Activated CD4-positive, alpha-beta memory T cell treated with anti-CD3 and anti-CD28 coated beads, Interleukin-2, amount 10 ng/mL, durations not matched to agents 7 days and 5 days (primary cell): ENCODE measurements around the gene CNOT1. TPM values are rescaled to one million over a fixed set of nuclear protein-coding genes. Genes with fewer than 3 reads are reported as not detected.

Source experiments
- CTCF ChIA-PET: fragments of 350-600 bp; sonication (Branson Sonifier 250); formaldehyde crosslinking; loops from one replicate; lab custom pipeline; 2021; ENCODE audit warnings: antibody characterized with exemption, inconsistent platforms; lab: Charles Lee
- POLR2A ChIA-PET: fragments of 350-600 bp; sonication (Branson Sonifier 250); formaldehyde crosslinking; loops from one replicate; lab custom pipeline; 2021; ENCODE audit warnings: antibody characterized with exemption; lab: Charles Lee
- DNase-seq: peaks from one replicate; pipeline ENCODE4 v3.0.0-alpha.2; 2020
- H3K27ac Mint-ChIP-seq: one replicate; pipeline ENCODE4 v1.8.0; 2021; ENCODE audit warnings: mild to moderate bottlenecking, mixed read lengths
- H3K27me3 Mint-ChIP-seq: one replicate; pipeline ENCODE4 v1.8.0; 2021; ENCODE audit warnings: mixed read lengths
- H3K36me3 Mint-ChIP-seq: one replicate; pipeline ENCODE4 v1.8.0; 2021; ENCODE audit warnings: low read depth, mixed read lengths
- H3K4me1 Mint-ChIP-seq: one replicate; pipeline ENCODE4 v1.8.0; 2021; ENCODE audit warnings: mixed read lengths
- H3K4me3 Mint-ChIP-seq: one replicate; pipeline ENCODE4 v1.8.0; 2021; ENCODE audit warnings: mild to moderate bottlenecking, mixed read lengths
- H3K9me3 Mint-ChIP-seq: one replicate; pipeline ENCODE4 v1.8.0; 2021; ENCODE audit warnings: mixed read lengths
- total RNA-seq, 2 experiments: library from RNA; stranded (reverse); gene quantifications; one replicate each; pipeline ENCODE4 v1.2.3, GENCODE V29; 2021

Gene CNOT1
- total RNA-seq, 2 experiments from 2014 or later = 226 to 236 TPM

- H3K27ac Mint-ChIP-seq = no peak overlapping the region
- ChIA-PET CTCF (interaction anchor here (0.7 kb wide), 1 partner anchor 49 kb away, joined by 4 read pairs; no protein-coding TSS in a partner anchor), POLR2A (no interaction called here)
- H3K27me3 Mint-ChIP-seq = no peaks in the 10 kb centered on the region
- H3K4me3 Mint-ChIP-seq = no peak overlapping the region
- peaks cover 88% of the 10 kb centered on the region for H3K36me3 Mint-ChIP-seq
- no peaks in the 10 kb centered on the region for H3K9me3 Mint-ChIP-seq
- H3K4me1 Mint-ChIP-seq = no peaks in the 10 kb centered on the region
- no peak for DNase-seq
Measured at GRCh38 chr16:58548378-58548777, 81.2 kb downstream of the CNOT1 start.

DNA sequence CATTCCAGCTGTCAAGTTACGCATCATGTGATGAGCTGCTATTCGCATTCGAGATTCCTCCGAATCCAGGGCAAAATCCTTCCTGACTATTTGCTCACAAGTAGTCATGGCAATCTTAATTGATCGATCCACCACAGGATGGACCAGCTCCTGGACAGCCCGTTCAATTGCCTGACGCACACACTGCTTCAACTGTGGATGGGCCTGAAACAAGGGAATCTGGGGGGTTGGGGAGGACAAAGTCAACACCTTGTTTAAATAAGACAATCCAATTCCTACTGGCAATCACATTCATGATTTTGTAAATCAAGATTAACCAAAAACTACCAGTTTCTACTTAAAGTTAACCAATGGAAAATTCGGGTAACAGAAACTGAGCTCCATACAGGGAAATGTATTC, 85.9 kb downstream of the CNOT1 start:
- Mint-ChIP-seq H3K36me3 (peaks cover 87% of the 10 kb centered on the region), H3K27me3 (no peaks in the 10 kb centered on the region), H3K4me3 (no peak overlapping the region), H3K27ac (no peak overlapping the region), H3K4me1 (peaks cover under 1% of the 10 kb centered on the region), H3K9me3 (no peaks in the 10 kb centered on the region)
- DNase-seq = no peak
- CTCF ChIA-PET = no interaction called here
- POLR2A ChIA-PET = interaction anchor here (1.2 kb wide), 1 partner anchor 30 kb away, joined by 4 read pairs; no protein-coding TSS in a partner anchor

DNA sequence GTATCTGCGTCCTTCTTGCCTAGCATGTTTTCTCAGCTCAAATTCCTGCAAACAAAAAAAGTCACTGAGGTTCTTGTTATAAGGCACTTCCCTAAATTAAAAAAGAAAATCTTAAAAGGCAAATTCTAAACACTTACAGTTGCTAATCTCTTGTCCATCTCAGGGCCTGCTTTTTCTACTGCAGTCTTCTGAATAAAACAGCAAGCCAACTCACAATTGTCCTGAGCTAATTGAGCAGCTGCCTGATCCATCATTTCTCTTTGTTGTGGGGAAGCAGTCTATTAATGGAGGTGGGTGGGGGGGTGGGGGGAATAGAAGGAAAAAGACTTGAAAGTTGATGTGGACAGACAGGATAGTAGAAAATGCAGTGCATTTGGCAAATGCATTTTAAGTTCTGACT, 87.3 kb downstream of the CNOT1 start:
- Mint-ChIP-seq H3K4me1 (peaks cover 12% of the 10 kb centered on the region), H3K27me3 (no peaks in the 10 kb centered on the region), H3K27ac (no peak overlapping the region), H3K36me3 (peaks cover 87% of the 10 kb centered on the region), H3K9me3 (no peaks in the 10 kb centered on the region), H3K4me3 (no peak overlapping the region)
- POLR2A ChIA-PET = no interaction called here
- CTCF ChIA-PET = no interaction called here
- no peak for DNase-seq

DNA sequence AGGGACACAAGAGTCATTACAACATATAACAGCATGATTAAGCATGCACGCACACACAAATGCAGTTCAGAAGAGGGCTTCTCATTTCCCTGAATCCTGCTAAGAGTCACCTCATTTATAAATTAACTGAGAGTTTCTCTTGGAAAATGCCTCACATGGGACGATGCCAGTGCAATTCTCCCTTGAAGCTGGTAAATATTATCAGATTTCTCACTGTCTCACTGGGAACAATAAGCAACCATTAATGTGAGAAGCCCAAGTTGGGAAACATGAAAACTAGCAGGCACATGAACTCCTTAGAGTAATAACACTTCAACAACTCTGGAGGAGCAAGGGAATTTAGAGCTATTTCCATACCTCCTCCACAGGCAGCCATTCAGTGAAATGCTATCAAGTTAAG, 87.9 kb downstream of the CNOT1 start:
- POLR2A ChIA-PET = no interaction called here
- CTCF ChIA-PET = no interaction called here
- H3K4me3 Mint-ChIP-seq = no peak overlapping the region
- peaks cover 87% of the 10 kb centered on the region for H3K36me3 Mint-ChIP-seq
- no peak for DNase-seq
- H3K4me1 Mint-ChIP-seq = peaks cover 15% of the 10 kb centered on the region
- H3K9me3 Mint-ChIP-seq = no peaks in the 10 kb centered on the region
- no peaks in the 10 kb centered on the region for H3K27me3 Mint-ChIP-seq
- no peak overlapping the region for H3K27ac Mint-ChIP-seq

DNA sequence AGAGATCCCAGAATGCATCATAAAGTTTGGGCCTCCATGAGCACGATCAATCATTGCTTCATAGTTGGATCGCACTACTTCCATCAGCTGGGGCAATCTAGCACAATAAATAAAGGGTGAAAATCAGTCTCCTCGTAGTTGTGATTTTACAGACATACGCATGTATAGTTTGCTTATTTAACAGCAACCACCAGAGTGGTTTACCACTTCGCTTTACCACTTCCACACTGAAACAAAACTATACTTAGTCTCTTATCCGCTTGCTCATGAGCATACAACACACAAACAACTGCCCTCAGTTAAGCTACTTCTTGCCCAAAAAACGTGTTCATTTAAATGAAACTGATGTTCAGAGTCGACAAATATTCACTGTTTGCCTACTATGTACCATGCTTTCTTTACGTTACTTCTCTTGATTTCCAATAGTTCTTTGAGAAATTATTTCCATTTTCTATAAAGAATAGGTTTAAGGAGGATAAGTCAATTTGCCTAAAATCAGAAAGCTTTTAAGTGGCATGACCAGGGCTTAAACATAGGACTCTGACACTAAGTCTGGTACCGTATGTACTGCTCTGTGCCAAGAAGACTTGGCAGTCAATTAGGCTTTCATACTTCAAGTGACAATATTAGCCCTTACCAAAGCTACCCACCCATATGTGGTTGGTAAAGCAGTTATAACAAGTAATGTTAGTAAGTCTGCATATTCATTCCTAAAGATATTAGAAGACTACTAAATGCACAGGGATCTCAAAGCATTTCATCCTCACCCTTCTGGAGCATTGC, 92.3 kb downstream of the CNOT1 start:
- Mint-ChIP-seq H3K27ac (no peak overlapping the region), H3K36me3 (peaks cover 80% of the 10 kb centered on the region)
- CTCF ChIA-PET = interaction anchor here (0.6 to 0.8 kb wide), 2 partner anchors 17 to 122 kb away, joined by 3 read pairs; no protein-coding TSS in a partner anchor

GRCh38 chr16:58536278-58536677, 93.3 kb downstream of the CNOT1 start:
- H3K4me1 Mint-ChIP-seq = peaks cover 15% of the 10 kb centered on the region
- CTCF ChIA-PET = no interaction called here
- H3K27me3 Mint-ChIP-seq = no peaks in the 10 kb centered on the region
- H3K27ac Mint-ChIP-seq = no peak overlapping the region
- H3K9me3 Mint-ChIP-seq = no peaks in the 10 kb centered on the region
- no peak overlapping the region for H3K4me3 Mint-ChIP-seq
- POLR2A ChIA-PET = no interaction called here
- H3K36me3 Mint-ChIP-seq = peaks cover 80% of the 10 kb centered on the region
- no peak for DNase-seq

More for the DNA sequence above, 92.3 kb downstream of the CNOT1 start:
- no peak overlapping the region for H3K4me3 Mint-ChIP-seq
- POLR2A ChIA-PET = interaction anchor here (0.9 kb wide), 1 partner anchor 19 kb away, joined by 3 read pairs; no protein-coding TSS in a partner anchor
- H3K4me1 Mint-ChIP-seq = peaks cover 15% of the 10 kb centered on the region
- no peaks in the 10 kb centered on the region for H3K9me3 Mint-ChIP-seq
- no peak for DNase-seq
- H3K27me3 Mint-ChIP-seq = no peaks in the 10 kb centered on the region

DNA sequence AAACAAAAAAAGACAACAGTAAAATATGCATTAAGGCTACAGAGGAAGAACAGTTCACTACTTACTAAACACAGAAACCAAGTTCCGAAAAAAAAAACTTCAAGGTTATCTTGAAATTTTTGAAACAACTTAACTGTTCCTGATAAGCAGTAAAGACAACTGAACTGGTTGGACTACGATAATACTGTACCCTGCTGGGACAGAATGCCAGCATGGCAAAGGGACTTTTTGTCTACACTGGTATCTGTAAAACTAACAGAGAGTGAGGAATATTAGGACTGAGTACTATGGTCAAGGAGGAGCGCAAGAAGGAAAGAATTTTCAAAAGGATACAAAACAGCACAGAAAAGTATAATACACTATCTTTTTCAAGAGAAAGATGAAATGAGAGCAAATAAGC, 94.5 kb downstream of the CNOT1 start:
- ChIA-PET POLR2A (no interaction called here), CTCF (no interaction called here)
- Mint-ChIP-seq H3K4me3 (no peak overlapping the region), H3K27ac (no peak overlapping the region), H3K36me3 (peaks cover 84% of the 10 kb centered on the region), H3K4me1 (peaks cover 15% of the 10 kb centered on the region), H3K9me3 (no peaks in the 10 kb centered on the region), H3K27me3 (no peaks in the 10 kb centered on the region)
- no peak for DNase-seq

GRCh38 chr16:58533751-58534470, 95.7 kb downstream of the CNOT1 start:
- CTCF ChIA-PET = no interaction called here

GRCh38 chr16:58532414-58532813, 97.2 kb downstream of the CNOT1 start:
- Mint-ChIP-seq H3K9me3 (no peaks in the 10 kb centered on the region), H3K4me1 (peaks cover 4% of the 10 kb centered on the region), H3K4me3 (no peak overlapping the region), H3K36me3 (peaks cover 69% of the 10 kb centered on the region), H3K27me3 (no peaks in the 10 kb centered on the region), H3K27ac (no peak overlapping the region)
- DNase-seq = no peak
- ChIA-PET CTCF (interaction anchor here (2.6 kb wide), 1 partner anchor 14 kb away, joined by 5 read pairs; no protein-coding TSS in a partner anchor), POLR2A (interaction anchor here (0.8 kb wide), 1 partner anchor 12 kb away, joined by 3 read pairs; no protein-coding TSS in a partner anchor)

More at GRCh38 chr16:58533751-58534470, 95.7 kb downstream of the CNOT1 start:
- peaks cover 77% of the 10 kb centered on the region for H3K36me3 Mint-ChIP-seq
- no peaks in the 10 kb centered on the region for H3K9me3 Mint-ChIP-seq
- no peak overlapping the region for H3K27ac Mint-ChIP-seq
- no peaks in the 10 kb centered on the region for H3K27me3 Mint-ChIP-seq
- DNase-seq = no peak
- H3K4me3 Mint-ChIP-seq = no peak overlapping the region
- peaks cover 15% of the 10 kb centered on the region for H3K4me1 Mint-ChIP-seq
- POLR2A ChIA-PET = no interaction called here

DNA sequence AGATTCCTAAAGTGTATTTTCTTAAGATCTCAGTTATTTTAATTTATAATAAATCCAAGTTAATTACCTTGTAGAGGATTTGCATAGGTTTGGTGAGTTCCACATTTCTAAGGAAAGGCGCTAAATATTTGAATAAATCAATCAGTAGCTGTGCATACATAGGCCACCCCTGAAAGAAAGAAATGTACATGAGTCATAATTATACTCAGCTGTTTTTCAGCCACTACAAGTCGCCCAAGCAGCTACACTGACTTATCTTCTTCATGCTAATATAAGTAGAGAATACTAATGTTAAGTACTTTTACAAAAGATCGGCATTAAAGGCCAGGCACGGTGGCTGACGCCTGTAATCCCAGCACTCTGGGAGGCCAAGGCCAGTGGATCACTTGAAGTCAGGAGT, 99.4 kb downstream of the CNOT1 start:
- CTCF ChIA-PET = interaction anchor here (0.5 to 2.6 kb wide), 3 partner anchors 12 to 25 kb away, joined by 3 to 5 read pairs (median 3); no protein-coding TSS in a partner anchor
- no peaks in the 10 kb centered on the region for H3K4me1 Mint-ChIP-seq
- no peaks in the 10 kb centered on the region for H3K27me3 Mint-ChIP-seq
- POLR2A ChIA-PET = no interaction called here
- H3K36me3 Mint-ChIP-seq = peaks cover 69% of the 10 kb centered on the region
- no peak for DNase-seq
- no peak overlapping the region for H3K27ac Mint-ChIP-seq
- no peaks in the 10 kb centered on the region for H3K9me3 Mint-ChIP-seq
- H3K4me3 Mint-ChIP-seq = no peak overlapping the region

GRCh38 chr16:58519707-58520106, 109.9 kb downstream of the CNOT1 start:
- ChIA-PET CTCF (interaction anchor here (0.6 to 1.1 kb wide), 3 partner anchors 14 to 141 kb away, joined by 3 to 4 read pairs (median 3); no protein-coding TSS in a partner anchor), POLR2A (interaction anchor here (1.2 to 2.1 kb wide), 2 partner anchors 13 to 108 kb away, joined by 3 to 11 read pairs; no protein-coding TSS in a partner anchor)
- H3K9me3 Mint-ChIP-seq = no peaks in the 10 kb centered on the region
- H3K27ac Mint-ChIP-seq = no peak overlapping the region
- DNase-seq = no peak
- H3K4me1 Mint-ChIP-seq = peaks cover 49% of the 10 kb centered on the region
- H3K27me3 Mint-ChIP-seq = no peaks in the 10 kb centered on the region
- peaks cover 60% of the 10 kb centered on the region for H3K36me3 Mint-ChIP-seq
- H3K4me3 Mint-ChIP-seq = no peak overlapping the region

GRCh38 chr16:58518980-58519368, 110.7 kb downstream of the CNOT1 start:
- DNase-seq = no peak
- no peak overlapping the region for H3K4me3 Mint-ChIP-seq
- H3K9me3 Mint-ChIP-seq = no peaks in the 10 kb centered on the region
- ChIA-PET POLR2A (interaction anchor here (0.8 to 2.4 kb wide), 5 partner anchors 10 to 109 kb away, joined by 3 to 11 read pairs (median 4); no protein-coding TSS in a partner anchor), CTCF (interaction anchor here (1.0 to 2.1 kb wide), 4 partner anchors 26 to 237 kb away, joined by 3 to 8 read pairs (median 4); no protein-coding TSS in a partner anchor)
- peaks cover 50% of the 10 kb centered on the region for H3K4me1 Mint-ChIP-seq
- H3K36me3 Mint-ChIP-seq = peaks cover 53% of the 10 kb centered on the region
- peak overlapping the region; percentile 33 for H3K27ac Mint-ChIP-seq
- no peaks in the 10 kb centered on the region for H3K27me3 Mint-ChIP-seq
